GM12878 (cell line): ENCODE data around the gene BNIP5. TPM values are rescaled to one million over a fixed set of nuclear protein-coding genes. Genes with fewer than 3 reads are reported as not detected.

Source experiments
- ATAC-seq: fragments of 200-7000 bp; cut with Tn5 transposase; 3 replicates; pipeline ENCODE4 v1.9.1; 2020; ENCODE audit warnings: mild to moderate bottlenecking, moderate library complexity
- BruUV-seq: library from RNA; stranded (reverse); fragments of 400-500 nt; replicated peaks from 2 replicates; lab custom pipeline; 2021; lab: Mats Ljungman, UMichigan
- CTCF ChIA-PET: fragments of 300-600 bp; sonication (Branson Sonifier 250); formaldehyde crosslinking; extraction: SDS; loops from one replicate; lab custom pipeline; 2021; ENCODE audit warnings: inconsistent platforms; lab: Yijun Ruan, JAX
- POLR2A ChIA-PET: fragments of 350-600 bp; formaldehyde crosslinking; extraction: SDS; loops from one replicate; lab custom pipeline; 2021; ENCODE audit warnings: inconsistent platforms; lab: Charles Lee
- RAD21 ChIA-PET: fragments of 300-600 bp; sonication (Branson Sonifier 250); formaldehyde crosslinking; loops from one replicate; lab custom pipeline; 2023; ENCODE audit warnings: antibody characterized with exemption; ENCODE audit not compliant: unreplicated experiment; lab: Charles Lee
- SMC1A ChIA-PET: fragments of 300-600 bp; sonication (Branson Sonifier 250); formaldehyde crosslinking; loops from one replicate; lab custom pipeline; 2023; ENCODE audit not compliant: unreplicated experiment, uncharacterized antibody; lab: Charles Lee
- DNase-seq: peaks from one replicate; pipeline ENCODE4 v3.0.0-alpha.2; 2011; ENCODE audit warnings: low read depth, low spot score
- FAIRE-seq: peaks from 3 replicates; lab custom pipeline; 2011; peaks lifted over from hg19 to GRCh38; lab: Jason Lieb, UNC
- H2AFZ ChIP-seq: 2 replicates; pipeline ENCODE4 v1.6.0; 2011; ENCODE audit warnings: low read depth, low read length, control low read depth; ENCODE audit not compliant: control insufficient read depth
- H3K27ac ChIP-seq: 2 replicates; pipeline ENCODE4 v1.5.1; 2011; ENCODE audit warnings: control low read depth; ENCODE audit not compliant: control insufficient read depth, insufficient read depth
- H3K27me3 ChIP-seq, 2 experiments: replicated peaks in 1 of 2; 2 replicates each; pipeline versions ENCODE4 v1.6.0 to v1.6.1; 2011; ENCODE audit warnings: low read length in 1 of 2; ENCODE audit not compliant: control insufficient read depth in 2 of 2, insufficient read depth in 2 of 2
- H3K36me3 ChIP-seq, 2 experiments: 2 replicates each; pipeline ENCODE4 v1.5.1; 2011; ENCODE audit warnings: low read length in 1 of 2; ENCODE audit not compliant: control insufficient read depth in 2 of 2, insufficient read depth in 2 of 2
- H3K4me1 ChIP-seq: 2 replicates; pipeline ENCODE4 v1.6.1; 2011; ENCODE audit warnings: mild to moderate bottlenecking, low read length, moderate library complexity, mixed read lengths; ENCODE audit not compliant: control insufficient read depth, insufficient read depth
- H3K4me2 ChIP-seq: 2 replicates; pipeline ENCODE4 v1.6.0; 2011; ENCODE audit warnings: control low read depth; ENCODE audit not compliant: control insufficient read depth, insufficient read depth
- H3K4me3 ChIP-seq: fragments of 200-600 bp; sonication (generic); 2 replicates; pipeline ENCODE4 v1.5.1; 2016
- H3K79me2 ChIP-seq: 2 replicates; pipeline ENCODE4 v1.6.0; 2011; ENCODE audit warnings: low read length; ENCODE audit not compliant: control insufficient read depth, insufficient read depth
- H3K9ac ChIP-seq: 2 replicates; pipeline ENCODE4 v1.8.0; 2011; ENCODE audit warnings: low read length, control low read depth, mixed read lengths; ENCODE audit not compliant: control insufficient read depth, insufficient read depth
- H3K9me3 ChIP-seq: replicated peaks from 3 replicates; pipeline ENCODE4 v1.5.1; 2011; ENCODE audit warnings: mild to moderate bottlenecking, low read length; ENCODE audit not compliant: control insufficient read depth, insufficient read depth
- H4K20me1 ChIP-seq: 2 replicates; pipeline ENCODE4 v1.6.0; 2011; ENCODE audit not compliant: control insufficient read depth, insufficient read depth
- ATF7 ChIP-seq: fragments of 450-650 bp; IDR thresholded peaks from 2 replicates; pipeline ENCODE4 v1.6.1; 2016; ENCODE audit warnings: low read depth, mild to moderate bottlenecking
- BHLHE40 ChIP-seq, 2 experiments: fragments of 450-650 bp in 1 of 2; IDR thresholded peaks; 2 replicates each; pipeline ENCODE4 v1.6.1; 2011 to 2017; ENCODE audit warnings: low read depth in 2 of 2, borderline replicate concordance in 1 of 2, improper control_type of control experiment in 1 of 2, low read length in 1 of 2, mild to moderate bottlenecking in 1 of 2
- CHD4 ChIP-seq: fragments of 200-600 bp; sonication (generic); IDR thresholded peaks from 2 replicates; pipeline ENCODE4 v1.6.1; 2016; ENCODE audit warnings: mild to moderate bottlenecking
- DPF2 ChIP-seq: fragments of 450-650 bp; IDR thresholded peaks from 2 replicates; pipeline ENCODE4 v1.6.1; 2017; ENCODE audit warnings: mild to moderate bottlenecking
- MTA3 ChIP-seq: IDR thresholded peaks from 2 replicates; pipeline ENCODE4 v1.6.1; 2012; ENCODE audit warnings: low read length, inconsistent platforms, borderline replicate concordance
- NR2F1 ChIP-seq: fragments of 450-650 bp; conservative IDR thresholded peaks from 2 replicates; pipeline ENCODE4 v1.6.1; 2017; ENCODE audit warnings: mild to moderate bottlenecking
- PML ChIP-seq: IDR thresholded peaks from 2 replicates; pipeline ENCODE4 v1.6.1; 2012; ENCODE audit warnings: low read length, inconsistent platforms
- SUPT20H ChIP-seq: IDR thresholded peaks from 2 replicates; pipeline ENCODE4 v1.6.1; 2011; ENCODE audit warnings: low read depth, mild to moderate bottlenecking, low read length, moderate library complexity, borderline replicate concordance; ENCODE audit not compliant: control insufficient read depth
- TAF1 ChIP-seq: IDR thresholded peaks from 2 replicates; pipeline ENCODE4 v1.6.1; 2011; ENCODE audit warnings: mild to moderate bottlenecking, low read depth, low read length, borderline replicate concordance
- TBL1XR1 ChIP-seq: IDR thresholded peaks from 2 replicates; pipeline ENCODE4 v1.6.1; 2012; ENCODE audit warnings: low read depth, low read length, improper control_type of control experiment
- ZNF384 ChIP-seq: IDR thresholded peaks from 2 replicates; pipeline ENCODE4 v1.6.1; 2012; ENCODE audit warnings: low read depth, mild to moderate bottlenecking, low read length, improper control_type of control experiment, borderline replicate concordance
- ZNF622 ChIP-seq: fragments of 450-650 bp; IDR thresholded peaks from 2 replicates; pipeline ENCODE4 v1.6.1; 2017; ENCODE audit warnings: mild to moderate bottlenecking, inconsistent platforms
- ZSCAN29 ChIP-seq: fragments of 450-650 bp; IDR thresholded peaks from 2 replicates; pipeline ENCODE4 v1.6.1; 2017; ENCODE audit warnings: mild to moderate bottlenecking, moderate library complexity
- WGBS: methylation state at CpG from one replicate; pipeline ENCODE4 v1.1.6; 2016; ENCODE audit warnings: low lambda C conversion rate; ENCODE audit not compliant: insufficient replicate concordance, insufficient coverage; ENCODE audit errors: missing lambda C conversion rate; 5-methylcytosine and 5-hydroxymethylcytosine counted together
- in situ Hi-C: fragments of 300-500 bp; cut with MboI; formaldehyde crosslinking; loops from 9 replicates; pipeline ENCODE4 v1.14.3; 2018; ENCODE audit warnings: mixed read lengths
- intact Hi-C: fragments of 100-400 bp; cut with micrococcal nuclease; formaldehyde crosslinking; loops from one replicate; pipeline ENCODE4 v1.14.2; 2022; ENCODE audit not compliant: unreplicated experiment
- polyA plus RNA-seq, 11 experiments: library from polyadenylated mRNA; depleted of rRNA in 4 of 11; unstranded in 6 of 11; stranded (reverse) in 5 of 11; fragments of >200 nt; fragmentation: Nextera tagmentation in 4 of 11; fragmentation: Illumina TruSeq in 1 of 11; extraction: Ambion mirVana in 4 of 11; extraction: Trizol in 1 of 11; gene quantifications; 1 replicate in 1 of 11; 2 replicates in 10 of 11; pipeline versions ENCODE4 v1.2.1 to v1.2.3, GENCODE V29; 2011 to 2016; ENCODE audit warnings: inconsistent platforms in 2 of 11, missing spikeins in 2 of 11, low read depth in 1 of 11
- total RNA-seq, 4 experiments: library from RNA; depleted of rRNA in 3 of 4; stranded (reverse); fragments of >200 nt in 3 of 4; fragmentation: Illumina TruSeq in 1 of 4; extraction: Trizol in 1 of 4; gene quantifications; 2 replicates each; pipeline versions ENCODE4 v1.2.1 to v1.2.3, GENCODE V29; 2013 to 2021
- TF ChIP-seq, protein P1 (sequence below): fragments of 450-650 bp; IDR thresholded peaks from 2 replicates; pipeline ENCODE4 v1.6.1; 2016; ENCODE audit warnings: mild to moderate bottlenecking, moderate library complexity, borderline replicate concordance
- TF ChIP-seq, protein P2 (sequence below): fragments of 450-650 bp; IDR thresholded peaks from 2 replicates; pipeline ENCODE4 v1.6.1; 2017; ENCODE audit warnings: mild to moderate bottlenecking, low read depth, inconsistent platforms; ENCODE audit not compliant: poor library complexity, severe bottlenecking

BNIP5 gene
- total and polyA plus RNA-seq, 10 of the 15 experiments (the other 5 are each of a cell fraction or from before 2014, with no cell fraction given) = 0.02 to 0.68 (median 0.05) TPM; not detected in 2

DNA sequence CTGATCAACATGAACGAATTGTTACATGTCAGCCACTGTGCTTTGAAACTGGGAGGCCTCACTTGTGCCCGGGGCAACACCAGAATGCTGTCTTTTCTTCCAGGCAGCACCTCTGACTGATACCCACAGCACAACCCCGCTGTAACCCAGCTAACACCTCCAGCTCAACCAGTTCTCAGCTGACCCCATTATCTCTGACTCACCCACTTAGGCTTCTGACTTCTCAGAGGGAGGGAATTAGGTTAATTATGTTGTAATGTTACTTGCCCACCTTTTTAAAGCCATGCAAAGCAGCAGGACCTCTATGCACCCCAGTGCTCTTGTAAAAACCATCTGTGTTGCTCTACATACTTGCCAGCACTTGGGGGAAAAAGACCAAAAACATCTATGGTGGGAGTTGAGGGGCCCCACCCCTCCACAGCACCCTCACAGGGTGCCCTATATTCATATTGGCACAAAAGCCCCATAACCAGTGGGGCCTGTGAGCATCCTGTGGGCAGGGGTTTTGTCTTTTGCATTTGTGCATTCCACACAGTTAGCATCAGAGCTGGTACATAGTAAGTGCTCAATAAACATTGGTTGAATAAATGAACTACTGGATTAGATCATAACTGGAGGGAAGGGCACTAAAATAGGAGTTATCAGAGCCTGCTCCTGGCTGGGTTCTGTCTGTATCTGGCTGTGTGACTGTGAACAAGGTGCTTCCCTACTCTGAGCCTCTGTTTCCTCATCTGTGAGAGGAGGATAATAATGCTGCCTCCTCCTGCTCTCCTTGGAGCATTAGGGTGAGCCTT, 22.3 kb downstream of the BNIP5 start:
- ChIA-PET SMC1A (interaction anchor here (0.6 to 6.1 kb wide), 2 partner anchors 45 to 249 kb away, joined by 4 to 41 read pairs; no protein-coding TSS in a partner anchor), RAD21 (interaction anchor here (1.6 to 3.3 kb wide), 2 partner anchors 23 to 45 kb away, joined by 6 to 19 read pairs; partner anchors contain the start of gene BNIP5), POLR2A (interaction anchor here (0.6 kb wide), 1 partner anchor 1572 kb away, joined by 3 read pairs; no protein-coding TSS in a partner anchor), CTCF (interaction anchor here (1.0 to 3.8 kb wide), 3 partner anchors 11 to 45 kb away, joined by 4 to 31 read pairs (median 13); partner anchors contain the start of gene BNIP5)
- Histone ChIP-seq H3K27ac (no peak overlapping the region), H3K4me3 (no peak overlapping the region), H4K20me1 (no peaks in the 10 kb centered on the region), H3K36me3 (no peaks in the 10 kb centered on the region), H3K4me2 (no peak overlapping the region), H3K4me1 (peaks cover 20% of the 10 kb centered on the region), H2AFZ (no peak overlapping the region), H3K27me3 (no peaks in the 10 kb centered on the region), H3K9me3 (no peaks in the 10 kb centered on the region; the same call in 2 of the 3 replicates), H3K79me2 (no peaks in the 10 kb centered on the region), H3K9ac (no peak overlapping the region)
- FAIRE-seq (peak; percentile 35), ATAC-seq (peak; percentile 50), DNase-seq (no peak)
- intact Hi-C loops = no loop called here
- no TSS peak for BruUV-seq
- in situ Hi-C loops = no loop called here
- WGBS = 33% methylated on average over 3 of the region's 3 CpGs
- no peak for TF ChIP-seq ZNF622
- TF ChIP-seq ATF7 = peak; percentile 27; the same call in 1 of the 2 replicates
- TF ChIP-seq, protein P1, sequence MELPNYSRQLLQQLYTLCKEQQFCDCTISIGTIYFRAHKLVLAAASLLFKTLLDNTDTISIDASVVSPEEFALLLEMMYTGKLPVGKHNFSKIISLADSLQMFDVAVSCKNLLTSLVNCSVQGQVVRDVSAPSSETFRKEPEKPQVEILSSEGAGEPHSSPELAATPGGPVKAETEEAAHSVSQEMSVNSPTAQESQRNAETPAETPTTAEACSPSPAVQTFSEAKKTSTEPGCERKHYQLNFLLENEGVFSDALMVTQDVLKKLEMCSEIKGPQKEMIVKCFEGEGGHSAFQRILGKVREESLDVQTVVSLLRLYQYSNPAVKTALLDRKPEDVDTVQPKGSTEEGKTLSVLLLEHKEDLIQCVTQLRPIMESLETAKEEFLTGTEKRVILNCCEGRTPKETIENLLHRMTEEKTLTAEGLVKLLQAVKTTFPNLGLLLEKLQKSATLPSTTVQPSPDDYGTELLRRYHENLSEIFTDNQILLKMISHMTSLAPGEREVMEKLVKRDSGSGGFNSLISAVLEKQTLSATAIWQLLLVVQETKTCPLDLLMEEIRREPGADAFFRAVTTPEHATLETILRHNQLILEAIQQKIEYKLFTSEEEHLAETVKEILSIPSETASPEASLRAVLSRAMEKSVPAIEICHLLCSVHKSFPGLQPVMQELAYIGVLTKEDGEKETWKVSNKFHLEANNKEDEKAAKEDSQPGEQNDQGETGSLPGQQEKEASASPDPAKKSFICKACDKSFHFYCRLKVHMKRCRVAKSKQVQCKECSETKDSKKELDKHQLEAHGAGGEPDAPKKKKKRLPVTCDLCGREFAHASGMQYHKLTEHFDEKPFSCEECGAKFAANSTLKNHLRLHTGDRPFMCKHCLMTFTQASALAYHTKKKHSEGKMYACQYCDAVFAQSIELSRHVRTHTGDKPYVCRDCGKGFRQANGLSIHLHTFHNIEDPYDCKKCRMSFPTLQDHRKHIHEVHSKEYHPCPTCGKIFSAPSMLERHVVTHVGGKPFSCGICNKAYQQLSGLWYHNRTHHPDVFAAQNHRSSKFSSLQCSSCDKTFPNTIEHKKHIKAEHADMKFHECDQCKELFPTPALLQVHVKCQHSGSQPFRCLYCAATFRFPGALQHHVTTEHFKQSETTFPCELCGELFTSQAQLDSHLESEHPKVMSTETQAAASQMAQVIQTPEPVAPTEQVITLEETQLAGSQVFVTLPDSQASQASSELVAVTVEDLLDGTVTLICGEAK = no peak
- no peak for TF ChIP-seq TBL1XR1
- TF ChIP-seq, protein P2, sequence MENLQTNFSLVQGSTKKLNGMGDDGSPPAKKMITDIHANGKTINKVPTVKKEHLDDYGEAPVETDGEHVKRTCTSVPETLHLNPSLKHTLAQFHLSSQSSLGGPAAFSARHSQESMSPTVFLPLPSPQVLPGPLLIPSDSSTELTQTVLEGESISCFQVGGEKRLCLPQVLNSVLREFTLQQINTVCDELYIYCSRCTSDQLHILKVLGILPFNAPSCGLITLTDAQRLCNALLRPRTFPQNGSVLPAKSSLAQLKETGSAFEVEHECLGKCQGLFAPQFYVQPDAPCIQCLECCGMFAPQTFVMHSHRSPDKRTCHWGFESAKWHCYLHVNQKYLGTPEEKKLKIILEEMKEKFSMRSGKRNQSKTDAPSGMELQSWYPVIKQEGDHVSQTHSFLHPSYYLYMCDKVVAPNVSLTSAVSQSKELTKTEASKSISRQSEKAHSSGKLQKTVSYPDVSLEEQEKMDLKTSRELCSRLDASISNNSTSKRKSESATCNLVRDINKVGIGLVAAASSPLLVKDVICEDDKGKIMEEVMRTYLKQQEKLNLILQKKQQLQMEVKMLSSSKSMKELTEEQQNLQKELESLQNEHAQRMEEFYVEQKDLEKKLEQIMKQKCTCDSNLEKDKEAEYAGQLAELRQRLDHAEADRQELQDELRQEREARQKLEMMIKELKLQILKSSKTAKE = no peak
- TF ChIP-seq MTA3 = no peak
- no peak for TF ChIP-seq NR2F1
- peak in 1 of 2 experiments; percentile 6; a peak in 1 of 4 replicates for TF ChIP-seq BHLHE40 (IDR thresholded peaks at IDR 0.05; ENCODE audit: borderline replicate concordance in 1 of 2, low read depth in 2 of 2, low read length in 1 of 2)
- no peak for TF ChIP-seq ZNF384
- no peak for TF ChIP-seq PML
- TF ChIP-seq TAF1 = no peak
- TF ChIP-seq CHD4 = no peak
- no peak for TF ChIP-seq DPF2
- no peak for TF ChIP-seq SUPT20H
- no peak for TF ChIP-seq ZSCAN29
